HepG2 (cell line): Measurements from ENCODE around the gene PLXNA3. TPM values are rescaled to one million over a fixed set of nuclear protein-coding genes. Genes with fewer than 3 reads are reported as not detected.

ENCODE experiments used
- BCLAF1 ChIP-seq: fragments of 450-650 bp; IDR thresholded peaks from 2 replicates; pipeline ENCODE4 v1.6.1; 2017; ENCODE audit warnings: mild to moderate bottlenecking
- BHLHE40 ChIP-seq: IDR thresholded peaks from 2 replicates; pipeline ENCODE4 v1.6.1; 2011; ENCODE audit warnings: low read length, improper control_type of control experiment
- HOXD1 ChIP-seq: sonication (generic); formaldehyde crosslinking; IDR thresholded peaks from 2 replicates; pipeline ENCODE4 v1.5.0; 2020; ENCODE audit warnings: missing genetic modification reagents
- MXD1 ChIP-seq: sonication (generic); formaldehyde crosslinking; IDR thresholded peaks from 2 replicates; pipeline ENCODE4 v1.4.0; 2020; ENCODE audit warnings: mild to moderate bottlenecking, missing genetic modification reagents
- NKX3-1 ChIP-seq: sonication (generic); formaldehyde crosslinking; IDR thresholded peaks from 2 replicates; pipeline ENCODE4 v1.5.0; 2020; ENCODE audit warnings: missing genetic modification reagents
- PRDM15 ChIP-seq: sonication (generic); formaldehyde crosslinking; IDR thresholded peaks from 2 replicates; pipeline ENCODE4 v1.4.0; 2020; ENCODE audit warnings: missing genetic modification reagents
- PTBP1 ChIP-seq: fragments of 200-400 bp; formaldehyde crosslinking; IDR thresholded peaks from 2 replicates; pipeline ENCODE4 v1.6.1; 2018; ENCODE audit warnings: low read length, low read depth; ENCODE audit not compliant: poor library complexity, severe bottlenecking
- SIN3A ChIP-seq: IDR thresholded peaks from 2 replicates; pipeline ENCODE4 v1.6.1; 2011; ENCODE audit warnings: low read depth, mild to moderate bottlenecking, control low read depth, low read length, borderline replicate concordance
- ZFP36 ChIP-seq: fragments of 150-350 bp; IDR thresholded peaks from 2 replicates; pipeline ENCODE4 v1.6.1; 2018; ENCODE audit warnings: borderline replicate concordance, low read length, low read depth; ENCODE audit not compliant: partially characterized antibody
- ZNF30 ChIP-seq: sonication (generic); formaldehyde crosslinking; IDR thresholded peaks from 2 replicates; pipeline ENCODE4 v1.5.0; 2020; ENCODE audit warnings: mild to moderate bottlenecking, missing genetic modification reagents
- ZNF557 ChIP-seq: sonication (generic); formaldehyde crosslinking; IDR thresholded peaks from 2 replicates; pipeline ENCODE4 v1.4.0; 2020; ENCODE audit warnings: missing genetic modification reagents
- ZNF777 ChIP-seq: sonication (generic); formaldehyde crosslinking; IDR thresholded peaks from 2 replicates; pipeline ENCODE4 v1.4.0; 2020; ENCODE audit warnings: missing genetic modification reagents
- ZSCAN25 ChIP-seq: sonication (generic); formaldehyde crosslinking; IDR thresholded peaks from 2 replicates; pipeline ENCODE4 v1.8.0; 2022; ENCODE audit warnings: mild to moderate bottlenecking, missing genetic modification reagents
- polyA plus RNA-seq, 8 experiments: library from polyadenylated mRNA; depleted of rRNA in 3 of 8; stranded (reverse) in 7 of 8; unstranded in 1 of 8; fragments of >200 nt; fragmentation: Illumina TruSeq in 4 of 8; extraction: Trizol in 4 of 8; gene quantifications; 2 replicates each; pipeline versions ENCODE4 v1.2.1 to v1.2.3, GENCODE V29; 2011 to 2016; ENCODE audit warnings: low read depth in 4 of 8, missing spikeins in 1 of 8, mixed read lengths in 1 of 8; ENCODE audit not compliant: insufficient read depth in 1 of 8
- total RNA-seq, 5 experiments: library from RNA; depleted of rRNA; stranded (reverse); fragments of >200 nt; fragmentation: Illumina TruSeq; extraction: Trizol; gene quantifications; 2 replicates each; pipeline ENCODE4 v1.2.3, GENCODE V29; 2016; ENCODE audit warnings: low read depth in 1 of 5
- TF ChIP-seq, protein P1 (sequence below): sonication (generic); formaldehyde crosslinking; IDR thresholded peaks from 2 replicates; pipeline ENCODE4 v1.4.0; 2020; ENCODE audit warnings: missing genetic modification reagents
- TF ChIP-seq, protein P2 (sequence below): sonication (generic); formaldehyde crosslinking; IDR thresholded peaks from 2 replicates; pipeline ENCODE4 v1.5.0; 2020; ENCODE audit warnings: missing genetic modification reagents

The PLXNA3 gene
- total and polyA plus RNA-seq, 2 of the 13 experiments (the other 11 are each of a cell fraction or from before 2014, with no cell fraction given) = 5.8 to 20.6 TPM

GRCh38 chrX:154457491-154458115 is 478 bp upstream of the PLXNA3 start (continued):
- TF ChIP-seq PRDM15 (CRISPR knock-in tag) (no peak), NKX3-1 (CRISPR knock-in tag) (no peak), ZSCAN25 (CRISPR knock-in tag) (no peak), SIN3A (peak; percentile 44; the same call in 1 of the 2 replicates), ZNF777 (CRISPR knock-in tag) (peak; percentile 61; the same call in 1 of the 2 replicates), HOXD1 (CRISPR knock-in tag) (no peak), ZNF30 (CRISPR knock-in tag) (no peak), BCLAF1 (no peak), ZNF557 (CRISPR knock-in tag) (no peak), MXD1 (CRISPR knock-in tag) (no peak), BHLHE40 (peak; percentile 34; the same call in 1 of the 2 replicates), ZFP36 (no peak), PTBP1 (no peak)
- TF ChIP-seq, protein P1, sequence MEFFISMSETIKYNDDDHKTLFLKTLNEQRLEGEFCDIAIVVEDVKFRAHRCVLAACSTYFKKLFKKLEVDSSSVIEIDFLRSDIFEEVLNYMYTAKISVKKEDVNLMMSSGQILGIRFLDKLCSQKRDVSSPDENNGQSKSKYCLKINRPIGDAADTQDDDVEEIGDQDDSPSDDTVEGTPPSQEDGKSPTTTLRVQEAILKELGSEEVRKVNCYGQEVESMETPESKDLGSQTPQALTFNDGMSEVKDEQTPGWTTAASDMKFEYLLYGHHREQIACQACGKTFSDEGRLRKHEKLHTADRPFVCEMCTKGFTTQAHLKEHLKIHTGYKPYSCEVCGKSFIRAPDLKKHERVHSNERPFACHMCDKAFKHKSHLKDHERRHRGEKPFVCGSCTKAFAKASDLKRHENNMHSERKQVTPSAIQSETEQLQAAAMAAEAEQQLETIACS (CRISPR knock-in tag) = peak; percentile 86
- TF ChIP-seq, protein P2, sequence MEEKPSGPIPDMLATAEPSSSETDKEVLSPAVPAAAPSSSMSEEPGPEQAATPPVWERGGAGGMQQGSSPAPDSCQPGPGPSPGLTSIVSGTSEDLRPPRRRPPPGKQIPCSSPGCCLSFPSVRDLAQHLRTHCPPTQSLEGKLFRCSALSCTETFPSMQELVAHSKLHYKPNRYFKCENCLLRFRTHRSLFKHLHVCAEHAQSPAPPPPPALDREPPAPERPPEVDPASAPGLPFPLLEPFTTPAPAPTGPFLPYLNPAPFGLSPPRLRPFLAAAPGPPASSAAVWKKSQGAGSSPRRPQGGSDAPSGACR = no peak
